Inflammatory macrophage treated with lipopolysaccharide for 1 hour (primary cell): Measurements from ENCODE around the gene CDC34.

Source experiments
- DNase-seq, 2 donors: peaks; one replicate each; pipeline ENCODE4 v3.0.0-alpha.2; 2020 to 2022

Gene CDC34

GRCh38 chr19:589693-590395 is 58.3 kb downstream of the CDC34 start, which contains the start of gene HCN2:
Gene HCN2, plus strand, starts transcription at chr19:589881. Its CDS starts 65 bp downstream, at chr19:589946.
- no peak for DNase-seq

GRCh38 chr19:590396-590745 is 58.8 kb downstream of the CDC34 start:
- no peak for DNase-seq

GRCh38 chr19:590750-591098 is 59.2 kb downstream of the CDC34 start:
- no peak for DNase-seq

GRCh38 chr19:591099-591958 is 59.8 kb downstream of the CDC34 start:
- peak in 1 of 2 donors; percentile 21 for DNase-seq
